Left lobe of liver (tissue), 2 donors: ENCODE results near the gene ADAMTS8. TPM values are rescaled to one million over a fixed set of nuclear protein-coding genes. Genes with fewer than 3 reads are reported as not detected.

Experiments
- ATAC-seq: fragments of 200-7000 bp; cut with Tn5 transposase; one replicate; pipeline ENCODE4 v1.9.1; 2020; ENCODE audit warnings: mild to moderate bottlenecking, moderate library complexity
- DNase-seq: peaks from one replicate; pipeline ENCODE4 v3.0.0-alpha.2; 2020; ENCODE audit warnings: low spot score
- total RNA-seq: library from RNA; stranded (reverse); gene quantifications from one replicate; pipeline ENCODE4 v1.2.1, GENCODE V29; 2021
- donor health status: DM: no; HTN: no; CAD: no; lungs with moderate emphysema.
- donor health status: DM: no; HTN: yes; CAD: no.

Gene ADAMTS8
- total RNA-seq, 1 donor from 2014 or later, result 0.15 TPM

GRCh38 chr11:130420478-130421198 lies 7.8 kb downstream of the ADAMTS8 start:
- peak; percentile 21 for ATAC-seq
- no peak for DNase-seq

GRCh38 chr11:130418756-130419155 lies 9.7 kb downstream of the ADAMTS8 start:
- ATAC-seq (no peak), DNase-seq (no peak)

- DNase-seq (no peak), ATAC-seq (no peak)
Measured at GRCh38 chr11:130418210-130418609, 10.2 kb downstream of the ADAMTS8 start.

- DNase-seq (no peak), ATAC-seq (no peak)
Measured at GRCh38 chr11:130416906-130417305, 11.5 kb downstream of the ADAMTS8 start.

- DNase-seq (no peak), ATAC-seq (no peak)
Measured at GRCh38 chr11:130416530-130416882, 11.9 kb downstream of the ADAMTS8 start.

GRCh38 chr11:130415731-130416529 lies 12.5 kb downstream of the ADAMTS8 start:
- DNase-seq (no peak), ATAC-seq (no peak)

- ATAC-seq, result no peak
- no peak for DNase-seq
Measured at GRCh38 chr11:130414107-130415080, 14.0 kb downstream of the ADAMTS8 start.

- DNase-seq, result no peak
Measured at GRCh38 chr11:130413405-130414106, 14.9 kb downstream of the ADAMTS8 start.

GRCh38 chr11:130411223-130411622 lies 17.2 kb downstream of the ADAMTS8 start:
- ATAC-seq (no peak), DNase-seq (no peak)

More at GRCh38 chr11:130413405-130414106, 14.9 kb downstream of the ADAMTS8 start:
- no peak for ATAC-seq

GRCh38 chr11:130409594-130410388 lies 18.6 kb downstream of the ADAMTS8 start:
- no peak for DNase-seq
- ATAC-seq, result no peak

GRCh38 chr11:130408901-130409300 lies 19.5 kb downstream of the ADAMTS8 start:
- DNase-seq (no peak), ATAC-seq (no peak)

- DNase-seq (no peak), ATAC-seq (no peak)
Measured at GRCh38 chr11:130408401-130408890, 20.0 kb downstream of the ADAMTS8 start.

- DNase-seq (no peak), ATAC-seq (no peak)
Measured at GRCh38 chr11:130407978-130408377, 20.4 kb downstream of the ADAMTS8 start.

GRCh38 chr11:130405428-130405827 lies 23.0 kb downstream of the ADAMTS8 start:
- no peak for ATAC-seq
- DNase-seq, result no peak

- DNase-seq (no peak), ATAC-seq (no peak)
Measured at GRCh38 chr11:130404727-130405126, 23.7 kb downstream of the ADAMTS8 start.

GRCh38 chr11:130403967-130404366 lies 24.4 kb downstream of the ADAMTS8 start:
- no peak for ATAC-seq
- DNase-seq, result no peak

GRCh38 chr11:130403271-130403804 lies 25.1 kb downstream of the ADAMTS8 start:
- DNase-seq, result no peak

GRCh38 chr11:130402570-130402969 lies 25.8 kb downstream of the ADAMTS8 start:
- DNase-seq (no peak), ATAC-seq (no peak)

More at GRCh38 chr11:130403271-130403804, 25.1 kb downstream of the ADAMTS8 start:
- no peak for ATAC-seq
